Measurements from ENCODE around the gene SH2D7. TPM values are rescaled to one million over a fixed set of nuclear protein-coding genes. Genes with fewer than 3 reads are reported as not detected.

SH2D7 gene
- total RNA-seq, 2 donors from 2014 or later: not detected

- H3K4me1 ChIP-seq (ENCODE audit: control insufficient read depth in 1 of 2, low read depth in 2 of 2): no peaks in the 10 kb centered on the region
- no peaks in the 10 kb centered on the region for H3K36me3 ChIP-seq
- TF ChIP-seq CTCF (IDR thresholded peaks at IDR 0.05): peak; percentile 94
- H3K27ac ChIP-seq: no peak overlapping the region
- ATAC-seq (ENCODE audit: insufficient number of reproducible peaks, low FRiP score, low read depth): peak; percentile 46
- H3K9me3 ChIP-seq: no peaks in the 10 kb centered on the region
- no peaks in the 10 kb centered on the region for H3K27me3 ChIP-seq (replicated peaks; ENCODE audit: insufficient read depth)
- DNase-seq (ENCODE audit: low spot score): peak; percentile 46
- no peak overlapping the region for H3K4me3 ChIP-seq
These were observed 16.1 kb downstream of the SH2D7 start for GRCh38 chr15:78108300-78109084.

- Histone ChIP-seq H3K9me3 (no peaks in the 10 kb centered on the region), H3K4me1 (ENCODE audit: control insufficient read depth in 1 of 2, low read depth in 2 of 2) (no peaks in the 10 kb centered on the region), H3K4me3 (no peak overlapping the region), H3K36me3 (no peaks in the 10 kb centered on the region), H3K27ac (no peak overlapping the region), H3K27me3 (replicated peaks; ENCODE audit: insufficient read depth) (no peaks in the 10 kb centered on the region)
- DNase-seq (ENCODE audit: low spot score): no peak
- TF ChIP-seq CTCF (IDR thresholded peaks at IDR 0.05): no peak
- ATAC-seq (ENCODE audit: insufficient number of reproducible peaks, low FRiP score, low read depth): no peak
These were observed 16.8 kb downstream of the SH2D7 start for GRCh38 chr15:78109156-78109555.

GRCh38 chr15:78110096-78110495 is 17.7 kb downstream of the SH2D7 start:
- Histone ChIP-seq H3K4me3 (no peak overlapping the region), H3K27me3 (replicated peaks; ENCODE audit: insufficient read depth) (no peaks in the 10 kb centered on the region), H3K9me3 (no peaks in the 10 kb centered on the region), H3K4me1 (ENCODE audit: control insufficient read depth in 1 of 2, low read depth in 2 of 2) (no peaks in the 10 kb centered on the region), H3K27ac (no peak overlapping the region), H3K36me3 (no peaks in the 10 kb centered on the region)
- ATAC-seq (ENCODE audit: insufficient number of reproducible peaks, low FRiP score, low read depth): no peak
- no peak for TF ChIP-seq CTCF (IDR thresholded peaks at IDR 0.05)
- DNase-seq (ENCODE audit: low spot score): no peak

- H3K4me1 ChIP-seq (ENCODE audit: control insufficient read depth in 1 of 2, low read depth in 2 of 2): no peaks in the 10 kb centered on the region
These were observed 18.6 kb downstream of the SH2D7 start for GRCh38 chr15:78110916-78111475.

More at GRCh38 chr15:78110916-78111475, 18.6 kb downstream of the SH2D7 start:
- H3K36me3 ChIP-seq: no peaks in the 10 kb centered on the region
- ATAC-seq (ENCODE audit: insufficient number of reproducible peaks, low FRiP score, low read depth) (no peak), DNase-seq (ENCODE audit: low spot score) (no peak)
- no peaks in the 10 kb centered on the region for H3K27me3 ChIP-seq (replicated peaks; ENCODE audit: insufficient read depth)
- H3K9me3 ChIP-seq: no peaks in the 10 kb centered on the region
- H3K27ac ChIP-seq: no peak overlapping the region
- no peak for TF ChIP-seq CTCF (IDR thresholded peaks at IDR 0.05)
- no peak overlapping the region for H3K4me3 ChIP-seq

All from thoracic aorta (tissue), 2 donors.